Lower lobe of right lung (tissue), 2 donors: ENCODE measurements around the gene ACTR5. TPM values are rescaled to one million over a fixed set of nuclear protein-coding genes. Genes with fewer than 3 reads are reported as not detected.
A peak's percentile ranks its signal among the peaks of the same experiment; 100 is the strongest.

Source experiments
- ATAC-seq, 2 donors: fragments of 200-7000 bp; cut with Tn5 transposase; one replicate each; pipeline ENCODE4 v1.9.1; 2020 to 2022; ENCODE audit warnings: mild to moderate bottlenecking in 2 of 2, moderate library complexity in 2 of 2
- DNase-seq: peaks from one replicate; pipeline ENCODE4 v3.0.0-alpha.2; 2020
- H3K27ac ChIP-seq: fragments of 200-600 bp; one replicate; pipeline ENCODE4 v1.8.0; 2022
- H3K27me3 ChIP-seq: fragments of 200-600 bp; one replicate; pipeline ENCODE4 v1.8.0; 2022; ENCODE audit warnings: low read depth
- H3K36me3 ChIP-seq: fragments of 200-600 bp; one replicate; pipeline ENCODE4 v1.8.0; 2022; ENCODE audit warnings: mild to moderate bottlenecking
- H3K4me1 ChIP-seq: fragments of 200-600 bp; one replicate; pipeline ENCODE4 v1.8.0; 2022
- H3K4me3 ChIP-seq: fragments of 200-600 bp; one replicate; pipeline ENCODE4 v1.8.0; 2022; ENCODE audit warnings: mild to moderate bottlenecking
- H3K9me3 ChIP-seq: fragments of 200-600 bp; one replicate; pipeline ENCODE4 v1.8.0; 2022
- intact Hi-C: fragments of 100-400 bp; cut with DNase I; formaldehyde crosslinking; loops from one replicate; pipeline ENCODE4 v1.11.0; 2022
- total RNA-seq: library from RNA; stranded (reverse); fragmentation: NEBNext Ultra II Directional; extraction: Animal tissue kit (Norgen Biotek cat#: 25700); gene quantifications from one replicate; pipeline ENCODE4 v1.2.1, GENCODE V29; 2021
- TF ChIP-seq, protein P1 (sequence below): fragments of 200-600 bp; IDR thresholded peaks from one replicate; pipeline ENCODE4 v1.8.0; 2022; ENCODE audit warnings: antibody characterized with exemption, mild to moderate bottlenecking
- donor health status: DM: no; HTN: yes; CAD: no; lungs with severe emphysema.

ACTR5 gene
- total RNA-seq, 1 donor from 2014 or later: 6.0 TPM

DNA sequence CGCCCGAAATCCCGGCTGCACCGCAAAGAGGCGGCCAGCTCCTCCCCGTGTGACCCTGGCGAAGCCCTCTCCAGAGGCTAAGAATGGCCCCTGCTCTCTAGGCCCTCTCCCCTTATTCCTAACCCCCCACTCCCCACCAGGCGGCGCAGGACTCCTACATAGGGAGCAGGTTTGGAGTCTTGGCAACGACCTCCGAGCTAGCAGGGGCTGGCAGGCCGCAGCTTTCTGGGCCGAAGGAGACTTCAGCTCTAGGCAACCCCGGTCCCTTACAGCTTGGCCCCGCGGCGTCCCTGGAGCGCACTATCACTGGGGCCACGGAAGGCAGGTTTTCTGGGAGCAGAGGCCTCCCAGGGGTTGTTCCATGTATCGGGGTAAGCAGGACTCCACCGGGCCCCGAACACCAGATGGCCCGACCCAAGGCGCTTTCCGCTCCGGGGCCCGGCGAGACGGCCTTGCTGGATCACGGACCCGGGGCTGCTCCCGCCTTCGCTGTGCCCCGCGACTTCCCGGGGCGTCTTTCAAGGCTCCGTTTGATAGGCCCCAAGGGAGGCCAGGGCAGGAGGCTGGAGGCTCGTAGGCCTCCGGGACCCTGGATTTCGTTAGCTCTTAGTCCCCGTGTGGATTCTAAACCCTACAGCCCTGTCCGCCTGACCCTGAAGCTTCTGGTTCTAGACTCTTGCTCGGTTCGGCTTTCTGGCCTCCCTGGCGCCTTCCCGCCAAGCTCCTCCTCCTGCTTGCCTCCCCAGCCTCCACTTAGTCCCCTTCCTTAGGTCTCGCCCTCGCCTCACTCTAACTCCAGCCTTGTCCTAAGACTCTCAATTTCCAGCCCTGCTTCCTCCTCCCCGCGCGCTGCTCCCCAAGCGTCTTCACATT, 22.1 kb upstream of the ACTR5 start:
- intact Hi-C loops: no loop called here
- H3K4me1 ChIP-seq: peaks cover 16% of the 10 kb centered on the region
- no peak for ATAC-seq
- DNase-seq: no peak
- no peak overlapping the region for H3K4me3 ChIP-seq
- H3K27ac ChIP-seq: no peak overlapping the region
- peaks cover 98% of the 10 kb centered on the region for H3K27me3 ChIP-seq
- H3K36me3 ChIP-seq: no peaks in the 10 kb centered on the region
- no peaks in the 10 kb centered on the region for H3K9me3 ChIP-seq
- TF ChIP-seq, protein P1, sequence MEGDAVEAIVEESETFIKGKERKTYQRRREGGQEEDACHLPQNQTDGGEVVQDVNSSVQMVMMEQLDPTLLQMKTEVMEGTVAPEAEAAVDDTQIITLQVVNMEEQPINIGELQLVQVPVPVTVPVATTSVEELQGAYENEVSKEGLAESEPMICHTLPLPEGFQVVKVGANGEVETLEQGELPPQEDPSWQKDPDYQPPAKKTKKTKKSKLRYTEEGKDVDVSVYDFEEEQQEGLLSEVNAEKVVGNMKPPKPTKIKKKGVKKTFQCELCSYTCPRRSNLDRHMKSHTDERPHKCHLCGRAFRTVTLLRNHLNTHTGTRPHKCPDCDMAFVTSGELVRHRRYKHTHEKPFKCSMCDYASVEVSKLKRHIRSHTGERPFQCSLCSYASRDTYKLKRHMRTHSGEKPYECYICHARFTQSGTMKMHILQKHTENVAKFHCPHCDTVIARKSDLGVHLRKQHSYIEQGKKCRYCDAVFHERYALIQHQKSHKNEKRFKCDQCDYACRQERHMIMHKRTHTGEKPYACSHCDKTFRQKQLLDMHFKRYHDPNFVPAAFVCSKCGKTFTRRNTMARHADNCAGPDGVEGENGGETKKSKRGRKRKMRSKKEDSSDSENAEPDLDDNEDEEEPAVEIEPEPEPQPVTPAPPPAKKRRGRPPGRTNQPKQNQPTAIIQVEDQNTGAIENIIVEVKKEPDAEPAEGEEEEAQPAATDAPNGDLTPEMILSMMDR: peak; percentile 18

DNA sequence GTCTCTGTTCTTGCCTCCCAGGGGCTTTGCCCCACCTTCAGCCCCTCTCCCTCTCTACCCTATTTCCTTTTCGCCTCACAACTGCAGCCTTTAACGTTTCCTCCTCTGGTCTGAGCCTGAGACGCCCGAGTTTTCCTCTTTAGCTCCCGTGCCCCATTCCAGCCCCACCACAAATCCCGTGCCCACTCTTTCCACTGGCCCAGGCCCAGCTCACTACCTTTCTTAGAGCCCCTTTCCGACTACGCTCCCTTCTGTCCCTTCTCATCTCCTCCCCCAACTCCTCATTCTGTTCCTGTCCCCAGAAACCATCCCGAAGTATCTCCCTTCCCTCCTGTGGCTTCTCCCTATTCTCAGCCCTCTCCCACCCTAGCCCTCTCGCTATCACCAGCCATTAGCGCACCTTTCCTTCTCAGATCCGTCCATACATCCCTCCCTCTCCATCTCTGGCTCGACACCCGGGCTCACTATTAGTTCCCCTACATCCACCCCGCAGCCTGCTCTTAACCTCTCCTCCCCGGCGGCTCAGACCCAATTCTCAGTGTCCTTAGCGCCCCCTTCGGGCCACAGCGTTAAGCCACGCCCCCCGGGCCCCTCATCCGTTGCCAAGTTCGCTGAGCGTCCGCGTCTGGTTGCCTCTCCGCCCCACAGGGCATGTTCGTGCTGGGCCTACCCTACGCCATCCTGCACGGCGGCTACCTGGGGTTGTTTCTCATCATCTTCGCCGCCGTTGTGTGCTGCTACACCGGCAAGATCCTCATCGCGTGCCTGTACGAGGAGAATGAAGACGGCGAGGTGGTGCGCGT, 21.3 kb upstream of the ACTR5 start:
- no peak for ATAC-seq
- peaks cover 100% of the 10 kb centered on the region for H3K27me3 ChIP-seq
- TF ChIP-seq, protein P1: no peak
- no peaks in the 10 kb centered on the region for H3K36me3 ChIP-seq
- no peak for DNase-seq
- H3K9me3 ChIP-seq: no peaks in the 10 kb centered on the region
- intact Hi-C loops: no loop called here
- no peak overlapping the region for H3K4me3 ChIP-seq
- peaks cover 23% of the 10 kb centered on the region for H3K4me1 ChIP-seq
- H3K27ac ChIP-seq: no peak overlapping the region

DNA sequence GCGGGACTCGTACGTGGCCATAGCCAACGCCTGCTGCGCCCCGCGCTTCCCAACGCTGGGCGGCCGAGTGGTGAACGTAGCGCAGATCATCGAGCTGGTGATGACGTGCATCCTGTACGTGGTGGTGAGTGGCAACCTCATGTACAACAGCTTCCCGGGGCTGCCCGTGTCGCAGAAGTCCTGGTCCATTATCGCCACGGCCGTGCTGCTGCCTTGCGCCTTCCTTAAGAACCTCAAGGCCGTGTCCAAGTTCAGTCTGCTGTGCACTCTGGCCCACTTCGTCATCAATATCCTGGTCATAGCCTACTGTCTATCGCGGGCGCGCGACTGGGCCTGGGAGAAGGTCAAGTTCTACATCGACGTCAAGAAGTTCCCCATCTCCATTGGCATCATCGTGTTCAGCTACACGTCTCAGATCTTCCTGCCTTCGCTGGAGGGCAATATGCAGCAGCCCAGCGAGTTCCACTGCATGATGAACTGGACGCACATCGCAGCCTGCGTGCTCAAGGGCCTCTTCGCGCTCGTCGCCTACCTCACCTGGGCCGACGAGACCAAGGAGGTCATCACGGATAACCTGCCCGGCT, 20.6 kb upstream of the ACTR5 start:
- Histone ChIP-seq H3K27ac (no peak overlapping the region), H3K9me3 (no peaks in the 10 kb centered on the region), H3K27me3 (peaks cover 100% of the 10 kb centered on the region), H3K4me3 (no peak overlapping the region), H3K4me1 (peaks cover 23% of the 10 kb centered on the region), H3K36me3 (no peaks in the 10 kb centered on the region)
- ATAC-seq (no peak), DNase-seq (no peak)
- intact Hi-C loops: no loop called here
- TF ChIP-seq, protein P1: no peak

DNA sequence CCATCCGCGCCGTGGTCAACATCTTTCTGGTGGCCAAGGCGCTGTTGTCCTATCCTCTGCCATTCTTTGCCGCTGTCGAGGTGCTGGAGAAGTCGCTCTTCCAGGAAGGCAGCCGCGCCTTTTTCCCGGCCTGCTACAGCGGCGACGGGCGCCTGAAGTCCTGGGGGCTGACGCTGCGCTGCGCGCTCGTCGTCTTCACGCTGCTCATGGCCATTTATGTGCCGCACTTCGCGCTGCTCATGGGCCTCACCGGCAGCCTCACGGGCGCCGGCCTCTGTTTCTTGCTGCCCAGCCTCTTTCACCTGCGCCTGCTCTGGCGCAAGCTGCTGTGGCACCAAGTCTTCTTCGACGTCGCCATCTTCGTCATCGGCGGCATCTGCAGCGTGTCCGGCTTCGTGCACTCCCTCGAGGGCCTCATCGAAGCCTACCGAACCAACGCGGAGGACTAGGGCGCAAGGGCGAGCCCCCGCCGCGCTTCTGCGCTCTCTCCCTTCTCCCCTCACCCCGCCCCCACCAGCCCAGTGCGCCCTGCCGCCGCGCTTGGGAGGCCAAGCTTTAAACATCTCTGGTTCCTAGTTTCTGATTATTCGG, 20.0 kb upstream of the ACTR5 start:
- H3K36me3 ChIP-seq: no peaks in the 10 kb centered on the region
- H3K4me3 ChIP-seq: no peak overlapping the region
- ATAC-seq (no peak), DNase-seq (no peak)
- H3K9me3 ChIP-seq: no peaks in the 10 kb centered on the region
- H3K4me1 ChIP-seq: peaks cover 23% of the 10 kb centered on the region
- peaks cover 100% of the 10 kb centered on the region for H3K27me3 ChIP-seq
- TF ChIP-seq, protein P1: no peak
- H3K27ac ChIP-seq: no peak overlapping the region
- intact Hi-C loops: no loop called here

DNA sequence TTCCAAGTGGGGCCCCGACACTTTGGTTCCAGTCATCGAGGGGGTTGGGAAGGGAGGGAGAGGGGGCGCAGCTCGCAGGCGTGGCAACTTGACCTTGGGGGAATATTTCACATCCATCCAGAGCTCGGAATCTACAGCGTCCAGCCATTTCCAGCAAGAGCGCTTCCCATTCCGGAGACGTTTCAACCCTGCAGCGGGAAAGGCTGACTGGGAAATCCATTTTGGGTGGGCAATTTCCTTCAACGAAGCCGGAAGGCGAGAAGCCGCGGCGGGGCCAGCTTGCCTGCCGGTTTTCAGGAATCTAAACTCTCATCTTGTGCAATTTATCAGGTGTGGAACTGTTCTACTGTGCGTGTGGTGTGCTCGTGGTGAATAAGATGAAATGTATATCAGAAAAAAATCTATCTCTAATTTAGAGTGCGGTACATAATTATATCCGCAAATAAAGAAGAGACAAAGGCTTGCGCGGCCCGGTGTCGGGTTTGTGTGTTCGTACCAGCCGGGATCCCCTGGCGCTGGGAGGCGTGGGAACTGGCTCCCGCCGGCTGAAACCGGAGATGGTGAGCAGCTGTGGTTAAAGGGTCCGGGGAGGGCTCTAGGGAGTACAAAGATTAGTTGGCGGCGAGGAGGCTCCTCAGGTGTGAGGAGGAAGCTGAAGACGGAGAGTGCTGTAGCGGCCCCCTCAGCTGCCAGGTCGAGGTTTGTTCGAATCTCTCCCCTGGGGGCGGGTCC, 19.2 kb upstream of the ACTR5 start:
- no peaks in the 10 kb centered on the region for H3K36me3 ChIP-seq
- peaks cover 100% of the 10 kb centered on the region for H3K27me3 ChIP-seq
- no peak for DNase-seq
- intact Hi-C loops: no loop called here
- no peak overlapping the region for H3K4me3 ChIP-seq
- no peak overlapping the region for H3K27ac ChIP-seq
- no peaks in the 10 kb centered on the region for H3K9me3 ChIP-seq
- peaks cover 23% of the 10 kb centered on the region for H3K4me1 ChIP-seq
- no peak for ATAC-seq
- TF ChIP-seq, protein P1: no peak
